Activated CD4-positive, alpha-beta T cell treated with anti-CD3 and anti-CD28 coated beads, Interleukin-2, amount 10 ng/mL, durations not matched to agents 24 days and 14 days (primary cell): Measurements from ENCODE around the gene GPD1L. TPM values are rescaled to one million over a fixed set of nuclear protein-coding genes. Genes with fewer than 3 reads are reported as not detected.

ENCODE experiments used
- DNase-seq: peaks from one replicate; pipeline ENCODE4 v3.0.0; 2022
- H3K27ac Mint-ChIP-seq: one replicate; pipeline ENCODE4 v1.8.0; 2022; ENCODE audit warnings: mild to moderate bottlenecking, mixed read lengths
- H3K27me3 Mint-ChIP-seq: one replicate; pipeline ENCODE4 v1.8.0; 2022; ENCODE audit warnings: mixed read lengths
- H3K36me3 Mint-ChIP-seq: one replicate; pipeline ENCODE4 v1.8.0; 2022; ENCODE audit warnings: low read depth, mild to moderate bottlenecking, mixed read lengths
- H3K4me1 Mint-ChIP-seq: one replicate; pipeline ENCODE4 v1.8.0; 2021; ENCODE audit warnings: mixed read lengths
- H3K4me3 Mint-ChIP-seq: one replicate; pipeline ENCODE4 v1.8.0; 2022; ENCODE audit warnings: mild to moderate bottlenecking, moderate library complexity, mixed read lengths
- H3K9me3 Mint-ChIP-seq: one replicate; pipeline ENCODE4 v1.8.0; 2021; ENCODE audit warnings: mixed read lengths
- intact Hi-C: fragments of 100-400 bp; cut with micrococcal nuclease; formaldehyde crosslinking; loops from one replicate; pipeline ENCODE4 v1.15.1; 2023
- total RNA-seq: library from RNA; stranded (reverse); gene quantifications from 2 replicates; pipeline ENCODE4 v1.2.3, GENCODE V29; 2022

GPD1L gene
- total RNA-seq, 1 donor from 2014 or later = 19.0 TPM

- no peak overlapping the region for H3K4me3 Mint-ChIP-seq
- intact Hi-C loops = no loop called here
- H3K27ac Mint-ChIP-seq = no peak overlapping the region
- peaks cover 32% of the 10 kb centered on the region for H3K36me3 Mint-ChIP-seq
- no peak for DNase-seq
- peaks cover 9% of the 10 kb centered on the region for H3K9me3 Mint-ChIP-seq
- no peaks in the 10 kb centered on the region for H3K27me3 Mint-ChIP-seq
- H3K4me1 Mint-ChIP-seq = peaks cover 3% of the 10 kb centered on the region
These were observed 25.7 kb downstream of the GPD1L start for GRCh38 chr3:32132121-32132520.

- Mint-ChIP-seq H3K36me3 (peaks cover 32% of the 10 kb centered on the region), H3K27ac (no peak overlapping the region), H3K4me3 (no peak overlapping the region), H3K27me3 (no peaks in the 10 kb centered on the region), H3K4me1 (peaks cover 7% of the 10 kb centered on the region), H3K9me3 (peaks cover 9% of the 10 kb centered on the region)
- intact Hi-C loops = no loop called here
- DNase-seq = no peak
These were observed 26.3 kb downstream of the GPD1L start for GRCh38 chr3:32132706-32133105.

DNA sequence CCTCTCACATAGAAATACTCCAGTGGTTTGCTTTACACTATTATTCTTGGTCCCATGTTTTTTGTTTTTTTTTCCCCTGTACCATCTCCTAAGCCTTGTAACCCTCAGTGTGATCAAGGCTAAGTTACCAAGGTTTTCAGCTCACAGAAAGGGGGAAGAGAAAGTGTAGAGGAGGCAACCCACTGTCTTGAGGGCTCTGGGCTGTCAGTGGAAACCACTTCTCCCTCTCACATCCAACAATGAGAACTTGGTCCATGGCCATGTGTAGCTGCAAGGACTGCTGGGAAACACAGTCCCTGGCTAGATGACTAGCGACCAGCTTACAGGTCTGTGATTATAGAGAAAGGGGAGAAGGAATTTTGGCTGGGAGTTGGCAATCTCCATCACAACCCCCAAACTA, 30.3 kb downstream of the GPD1L start:
- Mint-ChIP-seq H3K27me3 (no peaks in the 10 kb centered on the region), H3K4me1 (peaks cover 20% of the 10 kb centered on the region), H3K9me3 (peaks cover 9% of the 10 kb centered on the region), H3K4me3 (no peak overlapping the region), H3K36me3 (peaks cover 22% of the 10 kb centered on the region), H3K27ac (no peak overlapping the region)
- intact Hi-C loops = no loop called here
- DNase-seq = no peak

GRCh38 chr3:32137870-32138269, 31.4 kb downstream of the GPD1L start:
- Mint-ChIP-seq H3K9me3 (peaks cover 9% of the 10 kb centered on the region), H3K4me1 (peaks cover 20% of the 10 kb centered on the region), H3K36me3 (peaks cover 23% of the 10 kb centered on the region), H3K4me3 (no peak overlapping the region), H3K27ac (no peak overlapping the region), H3K27me3 (no peaks in the 10 kb centered on the region)
- intact Hi-C loops = loop anchor here (2.0 kb wide), 1 partner anchor 23 kb away; no protein-coding TSS in a partner anchor
- DNase-seq = no peak

DNA sequence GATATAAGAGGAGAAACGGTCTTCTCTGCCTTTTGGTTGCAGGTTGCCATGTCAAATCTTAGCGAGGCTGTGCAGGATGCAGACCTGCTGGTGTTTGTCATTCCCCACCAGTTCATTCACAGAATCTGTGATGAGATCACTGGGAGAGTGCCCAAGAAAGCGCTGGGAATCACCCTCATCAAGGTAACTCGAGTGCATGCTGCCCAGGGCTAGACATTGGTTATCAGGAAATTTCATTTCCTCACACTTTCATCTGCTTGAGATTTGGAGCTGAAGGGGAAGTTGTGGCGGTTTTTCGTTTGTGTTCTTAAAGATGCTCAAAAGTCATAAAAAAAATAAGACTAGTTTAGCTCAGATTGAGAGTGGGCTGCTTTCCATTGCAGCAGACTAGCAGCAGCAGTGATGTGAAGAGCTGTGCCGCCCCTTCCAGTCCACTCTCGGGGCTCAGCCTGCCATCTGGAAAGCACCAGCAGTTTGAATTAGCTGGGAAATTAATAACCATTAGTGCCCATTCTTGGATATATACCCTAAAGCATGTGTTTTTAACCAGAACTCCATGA, 32.2 kb downstream of the GPD1L start:
- H3K4me1 Mint-ChIP-seq = peaks cover 20% of the 10 kb centered on the region
- H3K9me3 Mint-ChIP-seq = peaks cover 9% of the 10 kb centered on the region
- peaks cover 18% of the 10 kb centered on the region for H3K36me3 Mint-ChIP-seq
- no peak overlapping the region for H3K4me3 Mint-ChIP-seq
- H3K27me3 Mint-ChIP-seq = no peaks in the 10 kb centered on the region
- no peak overlapping the region for H3K27ac Mint-ChIP-seq
- DNase-seq = peak; percentile 61
- intact Hi-C loops = loop anchor here (2.0 kb wide), 1 partner anchor 24 kb away; no protein-coding TSS in a partner anchor

DNA sequence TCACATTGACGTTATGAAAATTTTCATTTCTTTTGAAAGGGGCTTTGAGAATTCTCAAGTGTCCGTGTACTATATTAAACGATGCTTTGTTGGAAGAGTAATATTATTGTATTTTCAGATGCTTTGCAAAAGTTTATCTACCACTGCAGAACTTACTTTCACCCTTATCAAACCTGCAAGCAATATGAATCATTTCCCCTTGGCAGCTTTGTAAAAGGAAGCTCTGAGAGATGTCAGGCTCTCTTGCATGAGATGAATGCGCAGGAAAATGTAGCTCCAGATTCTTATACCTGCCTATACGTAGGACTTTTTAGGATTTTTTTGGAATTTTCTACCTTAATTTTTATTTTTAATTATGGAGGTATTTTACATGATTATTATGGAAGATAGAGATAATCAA, 34.5 kb downstream of the GPD1L start:
- Mint-ChIP-seq H3K4me3 (no peak overlapping the region), H3K27me3 (no peaks in the 10 kb centered on the region), H3K36me3 (peaks cover 12% of the 10 kb centered on the region), H3K9me3 (peaks cover 1% of the 10 kb centered on the region), H3K27ac (no peak overlapping the region), H3K4me1 (peaks cover 21% of the 10 kb centered on the region)
- DNase-seq = no peak
- intact Hi-C loops = loop anchor here (5.0 to 10.0 kb wide), 2 partner anchors 286 to 369 kb away; no protein-coding TSS in a partner anchor

- DNase-seq = peak; percentile 88
- no peak overlapping the region for H3K27ac Mint-ChIP-seq
- intact Hi-C loops = loop anchor here (1.0 to 10.0 kb wide), 3 partner anchors 125 to 372 kb away; no protein-coding TSS in a partner anchor
These were observed 37.7 kb downstream of the GPD1L start for GRCh38 chr3:32143849-32144757.

DNA sequence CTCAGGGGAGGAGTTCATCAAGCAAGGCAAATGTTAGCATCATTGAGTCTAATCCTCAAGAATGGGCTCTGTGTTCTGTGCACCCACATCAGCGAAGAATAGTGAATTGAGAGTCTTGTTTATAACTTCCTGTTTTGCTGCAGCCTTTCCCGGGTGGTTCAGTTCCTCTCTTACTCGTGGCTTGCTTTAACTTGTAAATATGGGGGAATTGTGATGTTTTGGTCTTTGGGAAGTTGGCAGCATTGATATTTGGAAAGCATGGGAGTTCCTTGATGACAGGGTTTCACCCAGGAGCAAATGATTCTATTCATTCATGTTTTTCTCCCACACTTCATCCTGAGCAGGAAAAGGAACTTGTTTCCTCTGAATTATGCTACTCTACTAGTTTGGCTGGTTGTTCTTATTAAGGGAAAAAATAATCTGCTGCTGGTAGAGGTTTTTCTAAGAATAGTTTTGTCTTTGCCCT, 40.4 kb downstream of the GPD1L start:
- intact Hi-C loops = loop anchor here (10.0 kb wide), 1 partner anchor 292 kb away; no protein-coding TSS in a partner anchor
- Mint-ChIP-seq H3K27me3 (no peaks in the 10 kb centered on the region), H3K4me1 (peaks cover 10% of the 10 kb centered on the region), H3K9me3 (no peaks in the 10 kb centered on the region), H3K27ac (peak overlapping the region; percentile 22), H3K4me3 (no peak overlapping the region), H3K36me3 (peaks cover 36% of the 10 kb centered on the region)
- DNase-seq = no peak

More at GRCh38 chr3:32143849-32144757, 37.7 kb downstream of the GPD1L start:
- no peak overlapping the region for H3K4me3 Mint-ChIP-seq
- H3K36me3 Mint-ChIP-seq = peaks cover 26% of the 10 kb centered on the region
- H3K27me3 Mint-ChIP-seq = no peaks in the 10 kb centered on the region
- peaks cover 14% of the 10 kb centered on the region for H3K4me1 Mint-ChIP-seq
- H3K9me3 Mint-ChIP-seq = no peaks in the 10 kb centered on the region

- Mint-ChIP-seq H3K4me1 (peaks cover 10% of the 10 kb centered on the region), H3K4me3 (no peak overlapping the region), H3K9me3 (no peaks in the 10 kb centered on the region), H3K36me3 (peaks cover 35% of the 10 kb centered on the region), H3K27me3 (no peaks in the 10 kb centered on the region), H3K27ac (no peak overlapping the region)
- intact Hi-C loops = loop anchor here (10.0 kb wide), 1 partner anchor 293 kb away; no protein-coding TSS in a partner anchor
- DNase-seq = no peak
These were observed 41.1 kb downstream of the GPD1L start for GRCh38 chr3:32147509-32147908.

GRCh38 chr3:32147933-32148332, 41.5 kb downstream of the GPD1L start:
- Mint-ChIP-seq H3K36me3 (peaks cover 35% of the 10 kb centered on the region), H3K27me3 (no peaks in the 10 kb centered on the region), H3K9me3 (no peaks in the 10 kb centered on the region), H3K4me3 (no peak overlapping the region), H3K4me1 (peaks cover 10% of the 10 kb centered on the region), H3K27ac (no peak overlapping the region)
- intact Hi-C loops = loop anchor here (10.0 kb wide), 1 partner anchor 293 kb away; no protein-coding TSS in a partner anchor
- DNase-seq = no peak

- intact Hi-C loops = loop anchor here (10.0 kb wide), 1 partner anchor 294 kb away; no protein-coding TSS in a partner anchor
- H3K4me1 Mint-ChIP-seq = peaks cover 10% of the 10 kb centered on the region
- no peak overlapping the region for H3K4me3 Mint-ChIP-seq
- H3K9me3 Mint-ChIP-seq = no peaks in the 10 kb centered on the region
- DNase-seq = no peak
- H3K27me3 Mint-ChIP-seq = no peaks in the 10 kb centered on the region
- H3K36me3 Mint-ChIP-seq = peaks cover 35% of the 10 kb centered on the region
- H3K27ac Mint-ChIP-seq = no peak overlapping the region
These were observed 41.9 kb downstream of the GPD1L start for GRCh38 chr3:32148351-32148750.

DNA sequence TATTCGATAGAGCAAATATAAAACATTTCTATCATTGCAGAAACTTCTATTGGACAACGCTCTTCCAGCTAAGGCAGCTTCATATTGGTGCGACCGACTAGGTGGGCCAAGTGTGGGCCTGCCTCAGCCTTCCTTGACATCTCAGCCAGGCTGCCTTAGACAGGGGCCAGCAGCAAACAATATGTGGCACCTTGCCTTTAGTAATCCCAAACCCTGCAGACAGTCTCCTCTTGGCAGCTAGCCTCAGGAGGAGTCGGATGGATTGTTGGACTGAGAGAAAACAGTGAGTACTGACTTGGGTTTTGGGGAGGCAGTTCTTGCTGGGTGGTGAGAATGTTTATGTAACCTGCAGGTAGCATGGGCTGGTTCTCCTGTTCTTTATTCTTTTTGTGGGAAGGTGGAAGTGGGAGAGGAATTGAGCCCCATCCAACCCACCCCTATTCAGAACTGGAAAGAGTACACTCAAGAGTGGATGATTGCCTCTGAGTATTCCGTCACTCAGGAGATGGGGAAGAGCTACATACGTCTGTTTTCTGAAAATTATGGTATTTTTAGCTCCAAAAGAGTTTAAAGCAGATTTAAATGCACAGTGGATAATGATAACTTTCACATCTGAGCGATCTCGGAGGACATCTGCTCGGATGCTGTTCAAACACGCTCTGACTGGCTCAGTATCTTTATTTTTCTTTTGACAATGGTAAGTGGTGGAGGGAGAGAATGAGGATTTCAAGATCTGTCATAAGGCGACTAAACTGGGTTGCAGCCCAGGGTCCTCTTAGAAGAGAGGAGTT, 47.2 kb downstream of the GPD1L start:
- Mint-ChIP-seq H3K27ac (no peak overlapping the region), H3K4me3 (no peak overlapping the region), H3K36me3 (peaks cover 22% of the 10 kb centered on the region), H3K27me3 (no peaks in the 10 kb centered on the region), H3K9me3 (no peaks in the 10 kb centered on the region), H3K4me1 (no peaks in the 10 kb centered on the region)
- intact Hi-C loops = no loop called here
- no peak for DNase-seq

DNA sequence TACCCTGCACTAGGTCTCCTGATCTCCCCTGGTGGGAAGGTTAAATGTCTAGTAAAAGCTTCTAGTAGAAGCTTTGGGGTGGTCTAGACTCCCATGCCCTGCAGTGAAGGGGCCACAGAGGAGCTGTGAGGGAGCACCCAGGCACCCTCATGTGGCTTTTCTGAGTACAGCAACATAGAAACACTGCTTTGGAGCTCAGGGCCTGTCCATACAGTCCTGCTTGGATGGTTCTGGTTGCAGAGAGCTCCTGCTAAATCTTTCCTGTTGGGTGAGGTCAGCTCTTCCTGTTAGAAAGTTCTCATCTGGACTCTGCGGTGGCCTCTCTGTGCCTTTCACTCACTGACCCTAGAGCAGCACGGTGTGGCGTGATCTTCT, 47.8 kb downstream of the GPD1L start:
- Mint-ChIP-seq H3K4me1 (no peaks in the 10 kb centered on the region), H3K4me3 (no peak overlapping the region), H3K27me3 (no peaks in the 10 kb centered on the region), H3K9me3 (no peaks in the 10 kb centered on the region), H3K27ac (no peak overlapping the region), H3K36me3 (peaks cover 23% of the 10 kb centered on the region)
- intact Hi-C loops = no loop called here
- no peak for DNase-seq
